ENCODE data around the gene TRAK2.
"Not testable (repeated sequence)": the region's sequence is repeated elsewhere in the genome, so short reads cannot be mapped to it uniquely, and the experiment has no call there.

Gene TRAK2

DNA sequence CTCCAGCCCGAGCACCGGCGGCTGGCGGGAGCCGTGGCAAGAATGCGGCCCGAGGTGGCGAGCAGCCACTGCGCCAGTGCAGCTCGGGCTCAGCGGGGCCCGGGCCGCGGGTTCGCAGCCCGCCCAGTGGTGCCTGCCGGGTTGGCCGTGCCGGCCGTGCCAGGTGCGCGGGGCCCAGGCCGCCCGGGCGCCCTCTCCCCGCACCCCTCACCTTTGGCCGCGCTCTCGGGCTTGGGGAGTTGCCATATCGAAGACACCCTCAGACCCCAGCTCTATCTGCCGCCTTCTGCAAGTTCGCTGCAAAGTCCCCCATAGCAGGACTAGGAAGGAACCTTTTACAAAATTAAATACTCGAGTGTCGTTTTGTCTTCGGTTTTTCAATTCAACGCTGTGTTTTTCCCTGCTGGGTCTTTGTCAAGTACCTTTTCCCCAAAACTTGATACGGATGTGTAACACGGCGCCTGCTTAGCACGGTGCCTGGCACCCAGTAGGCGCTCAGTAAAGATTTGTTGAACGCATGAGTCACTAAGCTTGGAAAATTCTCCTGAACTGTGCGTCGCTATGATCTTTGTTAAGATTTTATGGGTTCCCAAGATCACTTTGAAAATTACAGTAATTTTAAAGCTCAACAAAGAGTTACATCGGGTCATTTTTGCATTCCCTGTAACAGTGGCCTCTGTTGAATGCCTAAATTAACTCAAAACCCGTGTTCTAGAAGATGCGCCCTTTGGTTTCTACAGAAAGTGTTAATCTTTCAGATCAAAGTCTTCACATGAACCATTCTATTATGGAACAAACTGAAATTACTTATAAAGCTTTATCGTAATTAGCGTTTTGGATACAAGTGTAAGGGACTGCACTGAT lies 1.0 kb upstream of the TRAK2 start:
- Histone ChIP-seq H3K27ac (ENCODE audit: low read depth, low read length) (peak overlapping the region; percentile 4; the same call in 1 of the 2 replicates), H3K4me3 (ENCODE audit: low read depth, low read length) (peak overlapping the region; percentile 97), H2AFZ (ENCODE audit: low read length, unreplicated experiment) (peak overlapping the region; percentile 71)

GRCh38 chr2:201450954-201451291 lies 335 bp downstream of the TRAK2 start:
- H3K27ac ChIP-seq (ENCODE audit: low read depth, low read length), result peak overlapping the region; percentile 59
- H3K27me3 ChIP-seq (ENCODE audit: insufficient read depth, low read length), result no peaks in the 10 kb centered on the region
- peak overlapping the region; percentile 94 for H2AFZ ChIP-seq (ENCODE audit: low read length, unreplicated experiment)
- H3K4me3 ChIP-seq (ENCODE audit: low read depth, low read length), result peak overlapping the region; percentile 97
- no peaks in the 10 kb centered on the region for H3K36me3 ChIP-seq (ENCODE audit: insufficient read depth, low read length)
- no peaks in the 10 kb centered on the region for H3K4me1 ChIP-seq (ENCODE audit: control insufficient read depth, insufficient read depth, low read length, unreplicated experiment)
- H3K79me2 ChIP-seq (ENCODE audit: control insufficient read depth, insufficient read depth, low read length, unreplicated experiment), result peaks cover 62% of the 10 kb centered on the region

More for the DNA sequence above, 1.0 kb upstream of the TRAK2 start:
- Histone ChIP-seq H3K79me2 (ENCODE audit: control insufficient read depth, insufficient read depth, low read length, unreplicated experiment) (peaks cover 49% of the 10 kb centered on the region), H3K27me3 (ENCODE audit: insufficient read depth, low read length) (no peaks in the 10 kb centered on the region), H3K36me3 (ENCODE audit: insufficient read depth, low read length) (0 out of 2 replicates have a peak, but pooled peaks cover 2% of the 10 kb centered on the region), H3K4me1 (ENCODE audit: control insufficient read depth, insufficient read depth, low read length, unreplicated experiment) (no peaks in the 10 kb centered on the region)

DNA sequence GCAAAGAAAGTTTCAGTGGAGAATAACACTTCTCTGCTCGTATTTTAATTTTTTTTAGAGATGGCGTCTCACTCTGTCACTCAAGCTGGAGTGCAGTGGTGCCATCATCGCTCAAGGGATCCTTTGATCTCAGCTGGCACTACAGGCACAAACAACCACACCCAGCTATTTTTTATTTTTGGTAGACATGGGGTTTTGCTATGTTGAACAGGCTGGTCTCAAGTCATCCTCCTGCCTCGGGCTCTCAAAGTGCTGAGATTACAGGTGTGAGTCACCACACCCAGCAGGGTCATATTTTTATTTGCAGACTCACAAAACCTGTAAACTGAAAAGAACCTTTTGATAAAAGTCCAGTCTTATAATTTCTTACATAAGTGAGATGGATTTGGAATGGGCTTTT lies 2.6 kb downstream of the TRAK2 start:
- Histone ChIP-seq H3K4me3 (ENCODE audit: low read depth, low read length) (no peak overlapping the region), H3K27ac (ENCODE audit: low read depth, low read length) (no peak overlapping the region), H3K4me1 (ENCODE audit: control insufficient read depth, insufficient read depth, low read length, unreplicated experiment) (no peaks in the 10 kb centered on the region), H3K27me3 (ENCODE audit: insufficient read depth, low read length) (no peaks in the 10 kb centered on the region), H3K79me2 (ENCODE audit: control insufficient read depth, insufficient read depth, low read length, unreplicated experiment) (peaks cover 81% of the 10 kb centered on the region), H2AFZ (ENCODE audit: low read length, unreplicated experiment) (no peak overlapping the region), H3K36me3 (ENCODE audit: insufficient read depth, low read length) (no peaks in the 10 kb centered on the region)

DNA sequence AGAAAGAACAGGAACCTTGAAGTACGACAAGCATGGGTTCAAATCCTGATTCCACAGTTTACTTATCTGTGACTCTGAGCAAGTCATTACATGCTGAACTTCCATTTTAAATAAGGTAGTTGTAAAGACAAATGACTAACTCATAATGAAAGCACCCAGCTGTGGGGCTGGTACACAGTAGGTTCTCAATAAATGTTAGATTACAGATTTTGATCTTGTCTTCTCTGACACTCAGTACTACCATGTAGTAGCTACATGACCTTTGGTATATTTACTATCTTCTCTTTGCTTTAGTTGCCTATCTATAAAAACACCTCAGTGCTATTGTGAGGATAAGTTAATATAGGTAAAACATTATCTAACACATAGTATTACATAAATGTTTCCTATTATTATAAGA lies 3.2 kb downstream of the TRAK2 start:
- Histone ChIP-seq H3K4me1 (ENCODE audit: control insufficient read depth, insufficient read depth, low read length, unreplicated experiment) (no peaks in the 10 kb centered on the region), H3K36me3 (ENCODE audit: insufficient read depth, low read length) (no peaks in the 10 kb centered on the region), H3K27me3 (ENCODE audit: insufficient read depth, low read length) (no peaks in the 10 kb centered on the region), H2AFZ (ENCODE audit: low read length, unreplicated experiment) (no peak overlapping the region), H3K27ac (ENCODE audit: low read depth, low read length) (no peak overlapping the region), H3K79me2 (ENCODE audit: control insufficient read depth, insufficient read depth, low read length, unreplicated experiment) (peaks cover 81% of the 10 kb centered on the region), H3K4me3 (ENCODE audit: low read depth, low read length) (no peak overlapping the region)

DNA sequence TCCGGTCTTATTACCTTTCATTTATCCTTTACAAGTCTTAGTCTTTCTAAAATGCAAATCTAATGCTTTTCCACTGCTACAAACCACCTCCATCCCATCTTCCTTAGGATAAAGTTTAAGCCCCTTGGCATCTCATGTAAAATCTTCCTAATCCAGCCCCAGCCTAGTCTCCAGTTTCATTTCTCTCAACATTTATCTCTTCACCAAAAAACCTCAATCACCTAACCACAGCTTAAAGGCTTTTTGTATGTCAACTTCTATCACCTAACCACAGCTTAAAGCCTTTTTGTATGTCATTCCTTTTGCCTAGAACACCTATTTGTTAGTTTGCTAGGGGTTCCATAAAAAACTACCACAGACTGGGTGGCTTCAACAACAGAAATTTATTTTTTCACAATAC lies 4.2 kb downstream of the TRAK2 start:
- no peak overlapping the region for H3K4me3 ChIP-seq (ENCODE audit: low read depth, low read length)
- H3K27me3 ChIP-seq (ENCODE audit: insufficient read depth, low read length), result no peaks in the 10 kb centered on the region
- no peak overlapping the region for H2AFZ ChIP-seq (ENCODE audit: low read length, unreplicated experiment)
- no peaks in the 10 kb centered on the region for H3K36me3 ChIP-seq (ENCODE audit: insufficient read depth, low read length)
- no peaks in the 10 kb centered on the region for H3K4me1 ChIP-seq (ENCODE audit: control insufficient read depth, insufficient read depth, low read length, unreplicated experiment)
- H3K79me2 ChIP-seq (ENCODE audit: control insufficient read depth, insufficient read depth, low read length, unreplicated experiment), result peaks cover 81% of the 10 kb centered on the region
- H3K27ac ChIP-seq (ENCODE audit: low read depth, low read length), result no peak overlapping the region

GRCh38 chr2:201444746-201445465 lies 6.4 kb downstream of the TRAK2 start:
- Histone ChIP-seq H3K4me1 (ENCODE audit: control insufficient read depth, insufficient read depth, low read length, unreplicated experiment) (no peaks in the 10 kb centered on the region), H2AFZ (ENCODE audit: low read length, unreplicated experiment) (no peak overlapping the region), H3K36me3 (ENCODE audit: insufficient read depth, low read length) (no peaks in the 10 kb centered on the region), H3K27ac (ENCODE audit: low read depth, low read length) (no peak overlapping the region), H3K4me3 (ENCODE audit: low read depth, low read length) (no peak overlapping the region), H3K27me3 (ENCODE audit: insufficient read depth, low read length) (no peaks in the 10 kb centered on the region), H3K79me2 (ENCODE audit: control insufficient read depth, insufficient read depth, low read length, unreplicated experiment) (peaks cover 86% of the 10 kb centered on the region)

- Histone ChIP-seq H3K27me3 (ENCODE audit: insufficient read depth, low read length) (no peaks in the 10 kb centered on the region), H3K79me2 (ENCODE audit: control insufficient read depth, insufficient read depth, low read length, unreplicated experiment) (peaks cover 86% of the 10 kb centered on the region), H3K27ac (ENCODE audit: low read depth, low read length) (no peak overlapping the region), H2AFZ (ENCODE audit: low read length, unreplicated experiment) (no peak overlapping the region), H3K4me1 (ENCODE audit: control insufficient read depth, insufficient read depth, low read length, unreplicated experiment) (no peaks in the 10 kb centered on the region), H3K4me3 (ENCODE audit: low read depth, low read length) (no peak overlapping the region), H3K36me3 (ENCODE audit: insufficient read depth, low read length) (no peaks in the 10 kb centered on the region)
Observed at GRCh38 chr2:201441409-201441808, 9.8 kb downstream of the TRAK2 start.

GRCh38 chr2:201440182-201440581 lies 11.1 kb downstream of the TRAK2 start:
- no peak overlapping the region for H3K27ac ChIP-seq (ENCODE audit: low read depth, low read length)

GRCh38 chr2:201439336-201439922 lies 11.8 kb downstream of the TRAK2 start:
- H3K4me3 ChIP-seq (ENCODE audit: low read depth, low read length); H2AFZ ChIP-seq (ENCODE audit: low read length, unreplicated experiment); H3K36me3 ChIP-seq (ENCODE audit: insufficient read depth, low read length); H3K4me1 ChIP-seq (ENCODE audit: control insufficient read depth, insufficient read depth, low read length, unreplicated experiment); H3K27ac ChIP-seq (ENCODE audit: low read depth, low read length); H3K27me3 ChIP-seq (ENCODE audit: insufficient read depth, low read length): not testable (repeated sequence)
- H3K79me2 ChIP-seq (ENCODE audit: control insufficient read depth, insufficient read depth, low read length, unreplicated experiment), result peaks cover 86% of the 10 kb centered on the region

More at GRCh38 chr2:201440182-201440581, 11.1 kb downstream of the TRAK2 start:
- no peak overlapping the region for H3K4me3 ChIP-seq (ENCODE audit: low read depth, low read length)
- no peaks in the 10 kb centered on the region for H3K4me1 ChIP-seq (ENCODE audit: control insufficient read depth, insufficient read depth, low read length, unreplicated experiment)
- no peaks in the 10 kb centered on the region for H3K36me3 ChIP-seq (ENCODE audit: insufficient read depth, low read length)
- H3K27me3 ChIP-seq (ENCODE audit: insufficient read depth, low read length), result no peaks in the 10 kb centered on the region
- H2AFZ ChIP-seq (ENCODE audit: low read length, unreplicated experiment), result no peak overlapping the region
- peaks cover 85% of the 10 kb centered on the region for H3K79me2 ChIP-seq (ENCODE audit: control insufficient read depth, insufficient read depth, low read length, unreplicated experiment)

- no peak overlapping the region for H3K4me3 ChIP-seq (ENCODE audit: low read depth, low read length)
- peaks cover under 1% of the 10 kb centered on the region; the same call in 1 of the 2 replicates for H3K36me3 ChIP-seq (ENCODE audit: insufficient read depth, low read length)
- no peak overlapping the region for H2AFZ ChIP-seq (ENCODE audit: low read length, unreplicated experiment)
- no peak overlapping the region for H3K27ac ChIP-seq (ENCODE audit: low read depth, low read length)
- H3K79me2 ChIP-seq (ENCODE audit: control insufficient read depth, insufficient read depth, low read length, unreplicated experiment), result peaks cover 82% of the 10 kb centered on the region
- H3K27me3 ChIP-seq (ENCODE audit: insufficient read depth, low read length), result no peaks in the 10 kb centered on the region
- H3K4me1 ChIP-seq (ENCODE audit: control insufficient read depth, insufficient read depth, low read length, unreplicated experiment), result peaks cover 26% of the 10 kb centered on the region
Observed at GRCh38 chr2:201436141-201436540, 15.1 kb downstream of the TRAK2 start.
